DND-41 (cell line): ENCODE data around the gene SPAG16.

Experiments
- EZH2 ChIP-seq: IDR thresholded peaks from 3 replicates; pipeline ENCODE4 v1.6.1; 2012; ENCODE audit warnings: borderline replicate concordance, low read depth, mild to moderate bottlenecking, moderate library complexity, low read length, inconsistent platforms; ENCODE audit not compliant: severe bottlenecking
- TF ChIP-seq, protein P1 (sequence below): IDR thresholded peaks from 2 replicates; pipeline ENCODE4 v1.5.1; 2012; ENCODE audit warnings: borderline replicate concordance, low read length, moderate library complexity, mild to moderate bottlenecking; ENCODE audit not compliant: poor library complexity, severe bottlenecking; ENCODE audit errors: extremely low read depth

DNA sequence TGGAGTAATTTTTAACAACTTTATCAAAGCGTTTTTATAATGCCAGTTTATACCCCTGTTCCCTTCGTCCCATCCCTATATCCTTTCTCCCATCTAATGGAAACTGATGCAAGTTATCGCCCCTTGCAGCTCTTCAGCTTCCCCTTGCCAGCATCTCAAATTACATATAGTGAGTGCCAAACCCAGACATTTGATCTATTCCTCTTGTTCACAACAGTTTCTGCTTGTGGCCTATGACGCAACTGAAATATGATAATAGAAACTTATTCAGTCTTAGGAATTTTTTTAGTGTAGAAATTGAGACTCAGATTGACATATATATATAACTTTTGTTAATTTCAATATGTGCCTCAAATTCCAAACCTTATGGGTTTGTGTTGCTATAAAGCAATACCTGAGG lies 564.4 kb downstream of the SPAG16 start:
- TF ChIP-seq, protein P1, sequence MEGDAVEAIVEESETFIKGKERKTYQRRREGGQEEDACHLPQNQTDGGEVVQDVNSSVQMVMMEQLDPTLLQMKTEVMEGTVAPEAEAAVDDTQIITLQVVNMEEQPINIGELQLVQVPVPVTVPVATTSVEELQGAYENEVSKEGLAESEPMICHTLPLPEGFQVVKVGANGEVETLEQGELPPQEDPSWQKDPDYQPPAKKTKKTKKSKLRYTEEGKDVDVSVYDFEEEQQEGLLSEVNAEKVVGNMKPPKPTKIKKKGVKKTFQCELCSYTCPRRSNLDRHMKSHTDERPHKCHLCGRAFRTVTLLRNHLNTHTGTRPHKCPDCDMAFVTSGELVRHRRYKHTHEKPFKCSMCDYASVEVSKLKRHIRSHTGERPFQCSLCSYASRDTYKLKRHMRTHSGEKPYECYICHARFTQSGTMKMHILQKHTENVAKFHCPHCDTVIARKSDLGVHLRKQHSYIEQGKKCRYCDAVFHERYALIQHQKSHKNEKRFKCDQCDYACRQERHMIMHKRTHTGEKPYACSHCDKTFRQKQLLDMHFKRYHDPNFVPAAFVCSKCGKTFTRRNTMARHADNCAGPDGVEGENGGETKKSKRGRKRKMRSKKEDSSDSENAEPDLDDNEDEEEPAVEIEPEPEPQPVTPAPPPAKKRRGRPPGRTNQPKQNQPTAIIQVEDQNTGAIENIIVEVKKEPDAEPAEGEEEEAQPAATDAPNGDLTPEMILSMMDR, result no peak
- TF ChIP-seq EZH2, result no peak
